ENCODE data around the gene CNBD2.
"Not testable (repeated sequence)": the region's sequence is repeated elsewhere in the genome, so short reads cannot be mapped to it uniquely, and the experiment has no call there.

CNBD2 gene

GRCh38 chr20:36064658-36065426 is 96.5 kb downstream of the CNBD2 start:
- DNase-seq = peak; percentile 84

GRCh38 chr20:36065427-36065998 is 97.1 kb downstream of the CNBD2 start:
- DNase-seq = no peak

GRCh38 chr20:36066777-36067176 is 98.4 kb downstream of the CNBD2 start:
- DNase-seq = no peak

- not testable (repeated sequence) for DNase-seq
Observed at GRCh38 chr20:36068526-36068925, 100.1 kb downstream of the CNBD2 start.

GRCh38 chr20:36070451-36070850 is 102.1 kb downstream of the CNBD2 start:
- DNase-seq = no peak

GRCh38 chr20:36071848-36072247 is 103.5 kb downstream of the CNBD2 start:
- DNase-seq = no peak

GRCh38 chr20:36074983-36075382 is 106.6 kb downstream of the CNBD2 start:
- no peak for DNase-seq

- DNase-seq = not testable (repeated sequence)
Observed at GRCh38 chr20:36077762-36078161, 109.4 kb downstream of the CNBD2 start.

GRCh38 chr20:36079486-36079885 is 111.1 kb downstream of the CNBD2 start:
- no peak for DNase-seq

- DNase-seq = not testable (repeated sequence)
Observed at GRCh38 chr20:36079984-36080383, 111.6 kb downstream of the CNBD2 start.

Data from fibroblast of skin of back (primary cell).